ENCODE measurements around the gene GGNBP2.

GGNBP2 gene

GRCh38 chr17:36575028-36575427 lies 30.3 kb downstream of the GGNBP2 start:
- no peak for DNase-seq

GRCh38 chr17:36576793-36577192 lies 32.1 kb downstream of the GGNBP2 start:
- no peak for DNase-seq

- no peak for DNase-seq
Observed at GRCh38 chr17:36578671-36579070, 34.0 kb downstream of the GGNBP2 start.

- no peak for DNase-seq
Observed at GRCh38 chr17:36583787-36584186, 39.1 kb downstream of the GGNBP2 start.

GRCh38 chr17:36586138-36586537 lies 41.4 kb downstream of the GGNBP2 start:
- DNase-seq: no peak

GRCh38 chr17:36590082-36590481 lies 45.4 kb downstream of the GGNBP2 start:
- peak; percentile 33 for DNase-seq

- DNase-seq: peak; percentile 91
Observed at GRCh38 chr17:36591434-36592315, 47.0 kb downstream of the GGNBP2 start, which contains the start of gene DHRS11. DHRS11 (plus strand) TSS chr17:36591879; CDS start chr17:36592010, 131 bp downstream.

DNA sequence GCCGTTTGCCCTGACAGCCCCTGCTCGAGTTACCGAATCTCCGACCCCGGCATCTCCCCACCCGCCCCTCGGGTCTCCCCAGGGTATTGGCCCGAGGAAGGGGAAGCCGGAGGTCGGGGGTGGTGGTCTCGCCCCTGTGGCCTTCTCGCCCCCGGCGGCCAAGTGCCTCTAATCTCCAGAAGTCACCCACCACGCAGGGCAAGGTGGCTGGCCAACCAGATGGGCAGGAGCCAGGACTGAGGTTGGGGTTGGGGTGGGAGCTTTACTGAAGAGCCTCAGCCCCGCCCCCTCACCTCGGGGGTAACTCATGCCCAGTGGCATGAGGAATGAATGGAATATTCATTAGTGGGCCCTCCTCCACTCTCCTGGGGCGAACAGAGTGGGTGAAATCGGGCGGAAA lies 47.6 kb downstream of the GGNBP2 start:
- DNase-seq: peak; percentile 26

DNA sequence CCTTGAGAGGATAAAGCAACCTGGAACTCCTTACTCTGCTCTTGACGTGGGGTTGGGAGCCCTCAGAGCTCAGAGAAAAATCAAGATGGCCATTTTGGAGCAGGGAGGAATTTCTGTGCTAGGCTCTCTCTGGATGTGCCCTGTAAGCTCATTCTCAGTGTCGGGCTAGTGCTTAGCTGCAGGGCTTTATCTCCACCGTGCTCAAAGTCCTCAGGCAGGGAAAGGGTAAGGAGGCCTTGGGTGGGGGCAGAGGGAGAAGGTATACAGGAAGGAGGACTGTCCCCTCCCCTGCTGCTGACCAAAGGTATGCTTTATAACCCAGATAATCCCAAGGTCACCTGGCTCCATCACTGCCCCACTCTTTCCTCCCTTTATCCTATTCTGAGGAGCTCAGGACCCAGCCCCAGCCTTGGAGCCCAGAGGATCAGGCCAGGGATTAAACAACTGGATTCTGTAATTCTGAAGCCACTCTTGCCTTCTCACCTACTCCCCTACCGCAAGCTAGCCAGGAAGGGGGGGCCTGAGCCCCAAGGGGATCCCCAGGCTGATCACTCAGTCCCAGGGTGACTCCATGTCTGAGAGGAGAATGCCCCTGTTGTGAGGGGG lies 48.1 kb downstream of the GGNBP2 start:
- no peak for DNase-seq

GRCh38 chr17:36593656-36594316 lies 49.1 kb downstream of the GGNBP2 start:
- no peak for DNase-seq

GRCh38 chr17:36594626-36595401 lies 50.1 kb downstream of the GGNBP2 start:
- DNase-seq: no peak

DNA sequence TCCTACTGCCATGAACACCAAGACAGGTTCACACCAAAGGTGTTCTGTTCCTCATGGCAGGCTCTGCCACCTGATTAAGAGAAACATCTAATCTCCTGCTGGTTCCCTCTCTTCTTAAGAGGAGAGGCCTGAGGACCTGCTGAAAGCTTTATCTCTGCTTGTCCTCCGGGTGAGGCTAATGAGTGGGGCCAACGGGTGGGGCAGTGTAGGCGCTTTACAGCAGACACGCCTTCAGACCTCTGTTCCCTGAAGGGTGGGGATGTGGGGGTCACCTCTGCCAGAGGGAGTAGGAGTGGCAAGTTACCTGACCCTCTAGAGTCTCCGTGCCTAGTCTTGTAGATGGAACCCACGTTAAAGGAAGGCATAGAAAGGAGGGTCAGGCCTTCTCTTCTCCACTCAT lies 52.5 kb downstream of the GGNBP2 start:
- DNase-seq: no peak

GRCh38 chr17:36597866-36598777 lies 53.4 kb downstream of the GGNBP2 start:
- DNase-seq: no peak

DNA sequence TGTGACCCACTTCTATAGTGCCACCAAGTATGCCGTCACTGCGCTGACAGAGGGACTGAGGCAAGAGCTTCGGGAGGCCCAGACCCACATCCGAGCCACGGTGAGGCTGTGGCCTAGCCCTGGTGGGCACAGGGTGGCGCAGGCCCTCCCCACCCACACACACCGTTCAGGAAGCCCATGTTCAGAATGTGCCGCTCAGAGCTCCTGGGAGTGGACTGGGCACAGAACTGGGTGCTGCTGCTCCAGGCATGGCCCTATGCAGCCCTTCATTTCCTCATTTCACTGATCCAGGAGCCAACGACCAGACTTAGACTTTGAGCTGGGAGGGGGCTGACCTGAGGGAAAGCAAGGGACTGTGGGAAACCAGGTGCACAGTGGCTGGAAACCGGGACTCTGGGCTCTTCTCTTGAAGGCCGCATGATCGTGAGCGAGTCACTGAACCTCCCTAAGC lies 54.3 kb downstream of the GGNBP2 start:
- no peak for DNase-seq

GRCh38 chr17:36599546-36600250 lies 55.0 kb downstream of the GGNBP2 start:
- no peak for DNase-seq

DNA sequence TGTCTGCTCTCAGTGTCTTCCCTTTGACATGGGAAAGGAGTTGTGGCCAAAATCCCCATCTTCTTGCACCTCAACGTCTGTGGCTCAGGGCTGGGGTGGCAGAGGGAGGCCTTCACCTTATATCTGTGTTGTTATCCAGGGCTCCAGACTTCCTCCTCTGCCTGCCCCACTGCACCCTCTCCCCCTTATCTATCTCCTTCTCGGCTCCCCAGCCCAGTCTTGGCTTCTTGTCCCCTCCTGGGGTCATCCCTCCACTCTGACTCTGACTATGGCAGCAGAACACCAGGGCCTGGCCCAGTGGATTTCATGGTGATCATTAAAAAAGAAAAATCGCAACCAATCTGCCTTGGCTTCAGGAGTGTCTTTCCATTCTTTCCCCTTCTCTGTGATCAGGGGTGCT lies 55.7 kb downstream of the GGNBP2 start:
- DNase-seq: no peak

DNA sequence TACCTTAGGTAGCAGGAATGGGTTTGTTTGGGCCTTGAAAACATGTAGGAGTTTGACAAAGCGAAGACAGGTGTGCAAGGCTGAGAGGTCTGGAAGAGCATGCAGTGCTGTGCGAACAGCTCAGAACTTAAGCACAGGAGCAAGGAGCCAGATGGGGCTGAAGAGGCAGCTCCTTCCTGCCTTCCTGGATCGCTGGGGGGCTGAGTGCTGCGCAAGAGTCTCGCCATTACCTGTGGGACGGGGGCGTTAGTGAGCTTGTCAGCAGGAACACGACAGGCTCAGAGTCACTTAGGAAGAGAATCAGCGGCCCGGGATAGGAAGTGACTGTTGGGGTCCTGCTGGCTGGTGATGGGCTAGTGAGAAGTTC lies 56.2 kb downstream of the GGNBP2 start:
- no peak for DNase-seq

DNA sequence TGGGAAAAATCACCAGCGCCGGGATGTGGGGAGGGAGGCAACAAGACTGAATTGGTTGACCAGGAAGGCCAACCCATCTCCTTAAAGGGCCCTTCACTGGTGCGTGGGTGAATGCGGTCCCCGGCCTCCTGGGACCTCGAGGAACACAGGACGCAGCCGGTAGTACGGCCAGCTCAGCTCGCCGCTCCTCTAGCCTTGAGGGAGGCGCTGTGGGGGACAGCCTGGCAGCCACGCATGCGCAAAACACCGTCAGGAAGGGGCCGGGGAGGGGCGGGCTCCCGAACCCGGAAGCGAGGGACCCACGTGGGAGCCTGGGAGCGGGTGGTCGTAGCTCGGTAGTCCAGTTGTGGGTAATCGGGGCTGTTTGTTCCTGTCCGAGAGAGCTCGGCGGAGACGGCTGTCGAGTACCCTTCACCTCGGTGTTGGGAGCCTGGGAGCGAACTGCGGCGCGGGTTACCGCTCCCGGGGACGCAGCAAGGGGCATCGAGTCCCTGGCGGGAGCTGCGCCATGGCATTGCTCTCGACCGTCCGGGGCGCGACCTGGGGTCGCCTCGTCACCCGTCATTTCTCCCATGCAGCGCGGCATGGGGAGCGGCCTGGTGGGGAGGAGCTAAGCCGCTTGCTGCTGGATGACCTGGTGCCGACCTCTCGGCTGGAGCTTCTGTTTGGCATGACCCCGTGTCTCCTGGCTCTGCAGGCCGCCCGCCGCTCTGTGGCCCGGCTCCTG lies 56.7 kb downstream of the GGNBP2 start, which contains the start of gene MRM1:
TSS of gene MRM1 (plus strand) at position 281 of the 727 bp plus-strand sequence. CDS start at position 509, 228 bp downstream.
- peak; percentile 95 for DNase-seq

DNA sequence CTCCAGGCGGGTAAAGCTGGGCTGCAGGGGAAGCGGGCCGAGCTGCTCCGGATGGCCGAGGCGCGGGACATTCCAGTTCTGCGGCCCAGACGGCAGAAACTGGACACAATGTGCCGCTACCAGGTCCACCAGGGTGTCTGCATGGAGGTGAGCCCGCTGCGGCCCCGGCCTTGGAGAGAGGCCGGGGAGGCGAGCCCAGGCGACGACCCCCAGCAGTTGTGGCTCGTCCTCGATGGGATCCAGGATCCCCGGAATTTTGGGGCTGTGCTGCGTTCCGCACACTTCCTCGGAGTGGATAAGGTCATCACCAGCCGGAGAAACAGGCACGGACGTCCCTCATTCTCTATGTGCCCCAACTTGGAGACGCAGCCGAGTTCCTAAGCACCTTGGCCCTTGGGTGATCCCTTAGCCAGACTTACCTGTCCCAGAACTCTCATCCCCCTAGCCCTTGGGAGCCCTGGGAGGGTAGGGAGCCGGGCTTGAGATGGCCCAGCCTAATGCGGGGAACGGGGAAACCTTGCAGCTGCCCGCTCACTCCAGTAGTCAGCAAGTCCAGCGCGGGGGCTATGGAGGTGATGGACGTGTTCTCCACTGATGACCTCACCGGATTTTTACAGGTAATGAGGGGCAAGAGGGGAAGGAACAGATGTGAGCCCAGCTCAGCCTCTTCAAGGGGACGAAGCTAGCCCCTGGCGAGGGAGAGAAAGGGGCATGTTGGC lies 57.5 kb downstream of the GGNBP2 start:
- DNase-seq: peak; percentile 14

Data from activated CD4-positive, alpha-beta T cell treated with anti-CD3 and anti-CD28 coated beads, Interleukin-2, Interleukin-6, amounts not matched to agents 100 ng/mL and 50 ng/mL, durations not matched to agents 16 hours and 8 hours (primary cell).